Esophagus squamous epithelium (tissue), 5 donors: ENCODE results near the gene B9D1. TPM values are rescaled to one million over a fixed set of nuclear protein-coding genes. Genes with fewer than 3 reads are reported as not detected.

Experiments
- DNase-seq: peaks from one replicate; lab custom pipeline; 2025; lab: John Stamatoyannopoulos, UW
- H3K27ac ChIP-seq, 4 donors: fragments of 200-600 bp; sonication (generic); one replicate each; pipeline ENCODE4 v1.5.1; 2016 to 2019; ENCODE audit warnings: mild to moderate bottlenecking in 1 of 4
- H3K27me3 ChIP-seq, 4 donors: fragments of 200-600 bp; sonication (generic); 1 replicate in 3 of 4; 2 replicates in 1 of 4; pipeline versions ENCODE4 v1.5.1 to v1.6.0; 2017 to 2021; ENCODE audit warnings: antibody characterized with exemption in 1 of 4
- H3K36me3 ChIP-seq, 3 donors: fragments of 200-600 bp; sonication (generic); one replicate each; pipeline ENCODE4 v1.5.1; 2016 to 2019
- H3K4me1 ChIP-seq, 3 donors: fragments of 200-600 bp; sonication (generic); one replicate each; pipeline ENCODE4 v1.5.1; 2017 to 2019
- H3K4me3 ChIP-seq, 4 donors: fragments of 200-600 bp; sonication (generic); 1 replicate in 3 of 4; 2 replicates in 1 of 4; pipeline ENCODE4 v1.5.1; 2016 to 2019; ENCODE audit warnings: mild to moderate bottlenecking in 2 of 4, moderate library complexity in 1 of 4
- H3K9me3 ChIP-seq, 3 donors: fragments of 200-600 bp; sonication (generic); one replicate each; pipeline ENCODE4 v1.5.1; 2016 to 2019
- CTCF ChIP-seq, 6 experiments: fragments of 450-650 bp in 4 of 6; fragments of 200-600 bp in 2 of 6; sonication (generic) in 2 of 6; IDR thresholded peaks; one replicate each; pipeline ENCODE4 v1.5.1; 2016 to 2019; ENCODE audit warnings: antibody characterized with exemption in 6 of 6, mild to moderate bottlenecking in 4 of 6, moderate library complexity in 4 of 6
- POLR2A ChIP-seq, 4 donors: fragments of 450-650 bp; IDR thresholded peaks; one replicate each; pipeline ENCODE4 v1.6.1; 2017; ENCODE audit warnings: antibody characterized with exemption in 4 of 4, mild to moderate bottlenecking in 4 of 4, moderate library complexity in 3 of 4
- WGBS, 2 donors: methylation state at CpG; one replicate each; pipeline ENCODE4 v1.1.5; 2018; 5-methylcytosine and 5-hydroxymethylcytosine counted together
- intact Hi-C: fragments of 100-400 bp; cut with DNase I; formaldehyde crosslinking; loops from one replicate; pipeline ENCODE4 v1.15.0; 2022
- total RNA-seq, 4 donors: library from RNA; depleted of rRNA; stranded (reverse); fragments of >200 nt; gene quantifications; one replicate each; pipeline ENCODE4 v1.1.0, GENCODE V29; 2016
- donor health status: DM: yes; HTN: yes; CAD: no.

B9D1 gene
- total RNA-seq, 4 donors from 2014 or later, result 9.2 to 24.5 (median 13.0) TPM

- H3K4me3 ChIP-seq, result no peak overlapping the region
- H3K27ac ChIP-seq, result peak overlapping the region; percentile 3 to 97 (median 93)
- TF ChIP-seq CTCF (IDR thresholded peaks at IDR 0.05) (no peak), POLR2A (IDR thresholded peaks at IDR 0.05) (no peak)
- peaks cover 52 to 66% (median 61%) of the 10 kb centered on the region in 3 donors for H3K4me1 ChIP-seq
- H3K27me3 ChIP-seq, result no peaks in the 10 kb centered on the region
- no peaks in the 10 kb centered on the region for H3K9me3 ChIP-seq
- WGBS, 2 donors, result 60 to 64% methylated on average over 5 of the region's 5 CpGs
- DNase-seq, result no peak
- intact Hi-C loops, result no loop called here
- peaks cover 0 to 5% (median 2%) of the 10 kb centered on the region in 3 donors for H3K36me3 ChIP-seq
Measured at GRCh38 chr17:19388791-19389785, 26.6 kb upstream of the B9D1 start.

GRCh38 chr17:19387921-19388521 is 25.5 kb upstream of the B9D1 start:
- Histone ChIP-seq H3K27me3 (no peaks in the 10 kb centered on the region), H3K36me3 (peaks cover 9 to 16% (median 12%) of the 10 kb centered on the region in 3 donors), H3K4me3 (no peak overlapping the region), H3K27ac (peak overlapping the region; percentile 82 to 97 (median 93)), H3K4me1 (peaks cover 61 to 77% (median 70%) of the 10 kb centered on the region in 3 donors), H3K9me3 (no peaks in the 10 kb centered on the region)
- TF ChIP-seq POLR2A (IDR thresholded peaks at IDR 0.05) (no peak), CTCF (IDR thresholded peaks at IDR 0.05) (no peak)
- 96% methylated on average over 2 of the region's 2 CpGs for WGBS, 2 donors
- DNase-seq, result no peak
- intact Hi-C loops, result no loop called here

- Histone ChIP-seq H3K9me3 (no peaks in the 10 kb centered on the region), H3K27ac (peak within 1 kb of the TSS; percentile 82 to 97 (median 93)), H3K4me1 (peaks cover 66 to 85% (median 73%) of the 10 kb centered on the region in 3 donors), H3K36me3 (peaks cover 12 to 23% (median 12%) of the 10 kb centered on the region in 3 donors), H3K27me3 (no peaks in the 10 kb centered on the region), H3K4me3 (peak within 1 kb of the TSS in 3 of 4 donors; percentile 22 to 55 (median 36))
- 31 to 45% methylated on average over 4 to 9 of the region's 22 CpGs for WGBS, 2 donors
- no peak for DNase-seq
- TF ChIP-seq POLR2A (IDR thresholded peaks at IDR 0.05), result no peak
- no peak for TF ChIP-seq CTCF (IDR thresholded peaks at IDR 0.05)
- intact Hi-C loops, result no loop called here
Measured at GRCh38 chr17:19386974-19387920, 24.7 kb upstream of the B9D1 start, which contains the start of gene MFAP4. TSS of gene MFAP4 (minus strand) at chr17:19387190. CDS start at chr17:19387155, 35 bp downstream.

GRCh38 chr17:19386051-19386929 is 23.8 kb upstream of the B9D1 start:
- WGBS, 2 donors, result 23 to 45% methylated on average over 9 to 11 of the region's 20 CpGs
- Histone ChIP-seq H3K4me3 (peak overlapping the region in 3 of 4 donors; percentile 22 to 55 (median 36)), H3K4me1 (peaks cover 66 to 94% (median 73%) of the 10 kb centered on the region in 3 donors)

More at GRCh38 chr17:19386051-19386929, 23.8 kb upstream of the B9D1 start:
- DNase-seq, result no peak
- TF ChIP-seq POLR2A (IDR thresholded peaks at IDR 0.05) (peak in 1 of 4 donors; percentile 34), CTCF (IDR thresholded peaks at IDR 0.05) (no peak)
- intact Hi-C loops, result no loop called here
- no peaks in the 10 kb centered on the region for H3K27me3 ChIP-seq
- H3K27ac ChIP-seq, result peak overlapping the region; percentile 82 to 97 (median 93)
- no peaks in the 10 kb centered on the region for H3K9me3 ChIP-seq
- peaks cover 12 to 33% (median 20%) of the 10 kb centered on the region in 3 donors for H3K36me3 ChIP-seq
